ENCODE measurements around the gene ARSD.

ARSD gene

GRCh38 chrX:2854918-2855317 lies 74.2 kb downstream of the ARSD start:
- FAIRE-seq (no peak), DNase-seq (ENCODE audit: low spot score) (no peak)

Data from urothelium cell line (cell line).